Mononuclear cell (primary cell): ENCODE measurements around the gene GABBR2. TPM values are rescaled to one million over a fixed set of nuclear protein-coding genes. Genes with fewer than 3 reads are reported as not detected.

ENCODE experiments used
- H3K27me3 ChIP-seq: 2 replicates; pipeline ENCODE4 v1.6.0; 2011; ENCODE audit warnings: low read length, control low read depth; ENCODE audit not compliant: insufficient read depth
- H3K4me1 ChIP-seq: 2 replicates; pipeline ENCODE4 v1.5.1; 2011; ENCODE audit warnings: mild to moderate bottlenecking, low read length, control low read depth; ENCODE audit not compliant: insufficient read depth
- H3K4me3 ChIP-seq: 2 replicates; pipeline ENCODE4 v1.5.1; 2011; ENCODE audit warnings: mild to moderate bottlenecking, low read length, moderate library complexity
- H3K9me3 ChIP-seq: 2 replicates; pipeline ENCODE4 v1.5.1; 2011; ENCODE audit warnings: low read depth, mild to moderate bottlenecking, control low read depth, low read length
- total RNA-seq: library from RNA; depleted of rRNA; stranded (reverse); fragments of >200 nt; gene quantifications from one replicate; pipeline ENCODE4 v1.2.3, GENCODE V29; 2012

GABBR2 gene
- total RNA-seq, 1 donor: under 0.01 TPM

DNA sequence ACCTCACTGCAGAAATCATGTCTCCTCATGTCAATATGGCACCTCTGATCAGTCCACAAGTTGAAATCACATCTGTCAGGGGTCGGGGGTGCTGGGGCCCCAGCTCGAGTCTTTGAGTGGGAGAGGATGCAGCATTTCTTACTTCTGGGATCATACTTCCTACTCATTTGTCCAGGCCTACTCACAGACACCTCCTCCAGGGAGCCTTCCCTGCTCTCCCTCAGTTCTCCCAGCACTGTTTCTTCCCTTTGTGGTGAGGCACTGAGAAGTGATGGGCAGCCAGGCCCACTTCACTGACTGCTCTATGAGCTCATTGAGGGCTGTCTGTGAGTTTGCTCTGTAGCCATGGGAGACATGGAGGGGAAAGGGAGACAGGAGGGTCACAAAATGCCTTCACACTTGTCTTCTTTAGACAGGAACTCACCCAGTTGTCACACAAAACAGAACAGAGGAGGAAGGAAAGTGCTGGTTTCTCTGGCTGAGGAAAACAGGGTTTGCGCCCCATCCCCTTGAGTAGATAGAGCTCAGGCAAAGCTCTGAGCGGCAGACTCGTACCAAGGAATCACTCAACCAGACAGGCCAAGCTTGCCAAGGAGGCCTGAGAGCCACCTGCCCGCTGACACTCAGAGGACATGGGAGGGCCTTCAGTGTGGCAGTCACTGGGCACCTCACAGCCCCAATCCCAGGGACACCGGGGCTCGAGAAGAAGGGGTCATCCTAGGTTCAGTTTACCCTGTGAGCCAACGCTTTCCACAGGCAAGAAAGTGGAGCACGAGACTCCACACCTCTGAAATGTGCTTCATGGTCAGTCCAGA is 152.9 kb downstream of the GABBR2 start:
- Histone ChIP-seq H3K27me3 (no peaks in the 10 kb centered on the region), H3K9me3 (no peaks in the 10 kb centered on the region), H3K4me3 (no peak overlapping the region), H3K4me1 (no peaks in the 10 kb centered on the region)

DNA sequence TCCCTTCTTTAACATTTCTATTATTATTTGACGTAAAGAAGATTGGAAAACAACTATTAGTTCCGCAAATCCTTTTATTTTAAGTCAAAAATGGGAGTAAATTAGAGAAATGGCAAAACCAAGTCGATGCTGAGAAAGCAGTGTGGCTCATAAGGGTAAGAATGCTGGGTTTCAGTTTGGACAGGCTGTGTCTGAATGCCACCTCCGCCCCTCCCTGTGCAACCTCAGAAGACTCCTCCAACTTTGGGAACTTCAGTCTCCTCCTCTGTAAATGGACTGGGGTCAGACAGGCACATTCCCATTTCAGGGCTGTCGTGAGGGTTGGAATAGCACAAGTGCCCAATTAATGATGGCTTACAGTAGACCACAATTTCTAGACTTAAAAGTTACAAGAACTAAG is 154.0 kb downstream of the GABBR2 start:
- no peaks in the 10 kb centered on the region for H3K9me3 ChIP-seq
- H3K4me3 ChIP-seq: no peak overlapping the region
- no peaks in the 10 kb centered on the region for H3K4me1 ChIP-seq
- no peaks in the 10 kb centered on the region for H3K27me3 ChIP-seq

DNA sequence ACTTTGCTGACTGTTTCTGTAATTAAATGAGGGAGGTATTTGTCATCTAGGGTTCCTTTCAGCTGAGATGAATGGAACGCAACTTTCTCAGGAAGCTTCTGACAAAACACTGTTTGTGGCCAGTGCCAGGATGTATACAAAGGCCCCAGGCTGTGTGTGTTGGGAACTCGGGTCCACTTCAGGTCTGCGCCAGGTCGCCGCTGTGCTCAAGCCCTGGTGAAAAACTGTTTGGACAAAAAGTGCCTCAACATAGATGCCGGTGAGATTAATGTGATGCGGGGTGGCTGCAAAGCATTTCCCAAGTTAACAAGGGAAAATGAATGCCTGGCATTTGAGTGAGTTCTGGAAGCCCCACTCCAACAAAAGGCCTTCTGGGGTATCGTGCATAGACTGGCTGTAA is 156.4 kb downstream of the GABBR2 start:
- no peaks in the 10 kb centered on the region for H3K4me1 ChIP-seq
- H3K4me3 ChIP-seq: no peak overlapping the region
- H3K27me3 ChIP-seq: no peaks in the 10 kb centered on the region
- no peaks in the 10 kb centered on the region for H3K9me3 ChIP-seq

DNA sequence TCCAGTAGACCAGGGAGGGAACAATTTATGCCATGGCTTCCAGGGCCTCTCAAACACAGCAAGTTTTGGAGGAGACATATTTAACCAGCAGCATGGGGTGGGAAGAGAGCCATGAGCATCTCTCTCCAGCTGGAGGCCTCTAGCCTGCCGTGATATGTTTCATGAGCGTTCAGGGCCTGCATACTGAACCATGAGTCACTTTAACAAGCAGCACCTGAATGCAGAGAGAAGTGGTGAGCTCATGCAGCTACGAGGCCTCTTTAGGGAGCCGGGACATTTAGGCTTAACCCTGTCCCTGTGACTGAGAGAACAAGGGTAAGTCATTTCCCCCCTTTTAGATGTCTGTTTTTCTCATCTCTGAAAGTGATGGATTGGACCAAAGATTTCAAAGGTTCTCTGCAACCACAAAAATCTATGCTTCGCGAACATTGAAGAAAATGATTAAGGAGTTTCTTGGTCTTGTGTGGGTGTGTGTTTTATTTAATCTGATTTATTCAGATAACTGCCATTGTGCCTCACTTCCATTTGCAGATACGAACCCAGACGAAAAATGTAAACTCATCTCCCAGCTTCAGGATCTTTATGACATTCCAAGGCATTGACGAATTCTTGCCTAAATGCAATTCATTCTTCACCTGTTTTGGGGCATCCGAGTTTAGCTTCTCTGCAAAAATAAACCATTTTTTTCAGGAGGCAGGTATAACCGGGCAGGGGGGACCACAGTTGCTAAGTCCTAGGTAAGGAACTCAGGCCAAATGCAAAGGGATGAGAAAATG is 157.0 kb downstream of the GABBR2 start:
- Histone ChIP-seq H3K27me3 (no peaks in the 10 kb centered on the region), H3K4me1 (no peaks in the 10 kb centered on the region), H3K4me3 (no peak overlapping the region), H3K9me3 (no peaks in the 10 kb centered on the region)

DNA sequence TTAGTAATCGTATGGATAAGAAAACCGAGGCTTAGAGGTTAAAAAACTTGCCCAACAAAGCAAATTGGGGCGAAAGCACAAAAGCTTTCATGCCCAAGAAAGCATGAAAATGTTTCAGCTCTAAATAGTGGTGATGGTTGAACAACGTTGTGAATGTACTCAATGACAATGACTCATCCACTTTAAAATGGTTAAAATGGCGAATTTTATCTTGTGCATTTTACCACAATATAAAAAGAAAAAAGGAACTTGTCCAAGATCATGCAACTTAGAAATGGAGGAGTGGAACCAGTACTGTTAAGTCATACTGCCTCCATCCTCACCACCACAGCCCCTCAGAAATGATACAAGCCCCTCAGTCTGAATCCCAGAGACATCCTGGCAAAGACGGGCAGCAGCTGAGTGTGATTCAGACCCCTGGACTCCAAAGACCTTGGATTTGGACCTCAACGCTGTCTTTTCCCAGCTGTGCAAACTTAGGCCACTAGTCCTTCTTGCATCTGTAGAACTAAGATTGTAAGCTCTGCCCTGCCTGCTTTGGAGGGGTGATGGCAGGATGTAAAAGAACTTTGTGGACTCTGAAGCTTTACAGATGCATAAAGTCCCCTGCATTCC is 158.4 kb downstream of the GABBR2 start:
- no peaks in the 10 kb centered on the region for H3K27me3 ChIP-seq
- H3K4me3 ChIP-seq: no peak overlapping the region

DNA sequence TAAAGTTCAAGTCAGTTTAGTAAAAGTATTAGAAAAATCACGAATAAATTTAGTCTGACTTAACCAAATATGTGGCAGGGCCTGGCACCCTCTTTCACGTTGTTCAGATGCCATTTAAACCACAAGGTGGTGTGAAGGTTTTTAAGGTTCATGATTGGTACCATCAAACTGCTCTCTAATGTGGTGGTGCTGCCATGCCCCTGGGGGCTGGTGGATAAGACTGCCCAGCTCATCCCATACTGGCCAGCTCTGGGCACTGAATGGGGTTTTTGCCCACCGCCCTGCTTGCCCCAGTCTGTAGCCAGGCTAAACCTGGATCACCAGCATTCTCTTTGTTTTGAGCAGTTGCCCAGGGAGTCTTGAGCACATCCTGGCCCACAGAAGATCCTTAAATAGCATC is 159.3 kb downstream of the GABBR2 start:
- no peaks in the 10 kb centered on the region for H3K4me1 ChIP-seq

More for the DNA sequence above, 158.4 kb downstream of the GABBR2 start:
- H3K4me1 ChIP-seq: no peaks in the 10 kb centered on the region
- H3K9me3 ChIP-seq: no peaks in the 10 kb centered on the region

DNA sequence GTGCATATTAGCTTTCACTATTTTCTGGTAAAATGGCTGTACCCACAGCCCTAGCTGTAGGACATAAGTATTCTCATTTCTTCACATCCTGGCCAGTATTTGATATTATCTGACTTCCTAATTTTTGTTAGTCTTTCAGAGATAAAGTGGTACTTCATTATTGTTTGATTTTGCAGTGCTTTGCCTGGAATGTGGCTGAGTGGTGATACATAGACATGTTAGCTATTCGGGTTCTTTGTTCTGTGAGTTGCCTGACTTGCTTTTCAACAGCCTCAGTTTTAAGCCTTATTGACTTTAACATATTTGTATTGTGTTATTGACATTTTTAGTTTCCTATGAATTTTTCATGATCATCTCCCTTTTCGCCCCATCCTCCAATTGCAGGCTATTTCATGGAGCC is 161.1 kb downstream of the GABBR2 start:
- no peaks in the 10 kb centered on the region for H3K4me1 ChIP-seq
- no peak overlapping the region for H3K4me3 ChIP-seq
- H3K9me3 ChIP-seq: no peaks in the 10 kb centered on the region
- H3K27me3 ChIP-seq: no peaks in the 10 kb centered on the region

More for the DNA sequence above, 159.3 kb downstream of the GABBR2 start:
- Histone ChIP-seq H3K4me3 (no peak overlapping the region), H3K9me3 (no peaks in the 10 kb centered on the region), H3K27me3 (no peaks in the 10 kb centered on the region)

DNA sequence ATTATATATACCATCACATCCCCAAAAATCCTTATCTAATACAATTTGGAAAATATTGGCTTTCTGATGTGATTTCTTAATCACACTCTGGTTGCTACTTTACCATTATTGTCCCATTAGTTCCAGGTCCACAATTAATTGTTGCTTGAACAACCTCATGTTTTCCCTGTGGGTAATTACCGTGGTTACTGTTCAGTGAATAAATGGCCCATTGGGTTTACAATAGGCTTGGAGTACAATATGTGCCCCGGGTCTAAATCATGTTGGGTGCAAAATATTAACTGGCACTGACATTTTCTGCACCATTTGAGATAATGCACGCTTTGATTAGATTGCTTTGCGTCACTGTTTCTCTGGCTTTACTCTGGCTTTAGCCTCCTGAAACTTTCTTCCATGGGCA is 163.7 kb downstream of the GABBR2 start:
- no peak overlapping the region for H3K4me3 ChIP-seq
- no peaks in the 10 kb centered on the region for H3K27me3 ChIP-seq
- H3K4me1 ChIP-seq: no peaks in the 10 kb centered on the region
- no peaks in the 10 kb centered on the region for H3K9me3 ChIP-seq

DNA sequence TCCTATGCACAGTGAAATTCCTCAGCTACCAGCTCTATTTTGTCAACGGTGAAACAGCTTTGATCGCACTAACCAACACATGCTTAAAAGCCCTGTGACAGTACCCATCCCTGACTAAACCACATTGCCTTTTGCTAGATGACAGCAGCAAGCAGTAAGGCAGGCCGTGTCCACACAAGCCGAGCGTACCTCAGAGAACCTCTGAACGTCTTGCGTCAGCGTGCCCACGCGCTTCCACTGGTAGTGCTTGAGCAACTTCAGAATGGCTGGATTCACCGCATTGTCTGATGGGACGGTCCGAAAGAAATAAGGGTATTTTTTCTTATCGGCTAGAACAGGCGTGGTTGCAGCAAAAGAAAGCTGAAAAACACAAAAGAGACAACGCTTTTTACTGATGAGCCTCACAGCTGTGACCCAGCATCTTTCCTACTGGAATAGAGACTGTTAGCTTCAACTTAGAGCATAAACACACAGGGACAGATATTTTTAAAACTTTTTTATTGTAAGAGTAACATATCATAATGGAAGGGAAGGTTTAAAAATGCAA is 167.0 kb downstream of the GABBR2 start:
- no peaks in the 10 kb centered on the region for H3K9me3 ChIP-seq
- no peak overlapping the region for H3K4me3 ChIP-seq
- no peaks in the 10 kb centered on the region for H3K4me1 ChIP-seq
- no peaks in the 10 kb centered on the region for H3K27me3 ChIP-seq

DNA sequence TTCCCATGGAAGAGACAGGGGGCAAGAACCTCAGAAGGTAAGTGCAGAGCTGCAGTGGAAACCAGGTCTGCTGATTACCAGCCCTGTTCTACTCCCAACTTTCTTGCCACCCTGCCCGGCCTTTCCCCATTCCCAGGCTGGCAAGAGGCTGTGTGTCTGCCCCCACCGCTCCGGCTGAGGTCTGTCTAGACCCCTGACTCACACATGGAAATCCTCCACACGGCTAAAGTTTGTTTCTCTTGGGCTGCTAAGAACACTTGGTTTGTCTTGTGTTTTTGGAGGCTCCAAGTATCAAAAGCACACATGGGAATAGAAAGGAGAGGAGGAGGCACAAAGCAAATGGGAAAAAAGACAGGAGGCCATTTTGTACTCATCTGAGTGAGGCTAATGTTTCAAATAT is 168.3 kb downstream of the GABBR2 start:
- no peaks in the 10 kb centered on the region for H3K9me3 ChIP-seq
- no peak overlapping the region for H3K4me3 ChIP-seq
- no peaks in the 10 kb centered on the region for H3K27me3 ChIP-seq
- H3K4me1 ChIP-seq: no peaks in the 10 kb centered on the region

DNA sequence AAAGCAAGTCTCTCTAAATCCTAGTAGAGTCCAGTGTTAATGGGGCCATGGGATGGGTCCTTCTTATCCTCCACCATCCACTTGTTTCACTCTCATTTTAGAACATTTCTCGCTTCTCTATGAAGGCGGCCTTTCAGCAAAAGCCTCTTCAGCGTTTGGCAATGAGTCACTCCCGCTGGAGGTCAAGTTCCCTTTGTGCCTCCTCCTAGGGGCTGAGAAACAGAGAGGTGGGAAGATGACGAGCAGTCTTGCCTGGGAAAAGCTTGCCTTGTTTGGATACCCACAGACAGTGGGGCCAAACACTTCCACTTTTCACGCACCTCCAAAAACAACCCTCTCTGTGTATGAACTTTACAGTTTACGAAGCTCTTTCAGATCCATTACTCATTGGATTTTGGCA is 168.8 kb downstream of the GABBR2 start:
- H3K27me3 ChIP-seq: no peaks in the 10 kb centered on the region
- no peak overlapping the region for H3K4me3 ChIP-seq
- no peaks in the 10 kb centered on the region for H3K4me1 ChIP-seq
- H3K9me3 ChIP-seq: no peaks in the 10 kb centered on the region

DNA sequence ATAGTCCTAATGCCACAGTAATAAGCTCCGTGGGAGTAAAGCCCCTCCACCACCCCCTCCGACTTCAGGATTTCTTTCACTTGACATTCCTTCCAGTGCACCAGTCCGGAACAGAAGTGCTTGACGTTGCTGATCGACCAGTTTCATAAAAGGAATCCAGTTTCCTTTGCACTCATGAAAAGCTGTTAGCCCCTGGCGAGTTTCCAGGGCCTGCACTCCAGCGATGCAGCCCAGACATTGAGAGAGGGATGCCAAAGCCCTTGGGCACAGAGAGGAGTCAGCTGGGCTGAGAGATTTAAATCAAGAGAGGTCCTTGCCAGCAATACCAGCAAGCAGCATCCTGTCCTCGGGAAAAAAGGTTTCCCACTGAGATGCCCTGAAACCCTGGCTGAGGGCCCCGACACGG is 170.1 kb downstream of the GABBR2 start:
- no peak overlapping the region for H3K4me3 ChIP-seq
- H3K4me1 ChIP-seq: no peaks in the 10 kb centered on the region
- H3K9me3 ChIP-seq: no peaks in the 10 kb centered on the region
- H3K27me3 ChIP-seq: no peaks in the 10 kb centered on the region

DNA sequence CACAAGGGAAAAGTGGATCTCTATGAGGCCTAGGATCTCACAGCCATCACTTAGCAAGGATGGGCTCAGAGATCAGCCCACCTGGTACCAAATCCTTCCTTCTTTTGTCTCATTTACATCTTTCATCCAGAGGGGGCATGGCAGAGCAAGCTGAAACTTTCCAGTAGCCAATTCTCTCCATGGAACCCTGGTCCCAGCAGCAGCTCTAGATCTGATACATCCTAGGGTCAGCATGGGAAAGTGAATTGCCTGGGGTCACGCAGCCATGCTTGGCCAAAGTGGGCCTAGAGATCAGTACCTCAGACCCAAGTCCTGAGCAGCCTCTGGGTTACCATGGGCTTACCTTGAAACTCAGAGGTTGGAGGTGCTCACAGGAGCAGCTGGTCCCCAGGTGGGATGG is 170.5 kb downstream of the GABBR2 start:
- no peak overlapping the region for H3K4me3 ChIP-seq

DNA sequence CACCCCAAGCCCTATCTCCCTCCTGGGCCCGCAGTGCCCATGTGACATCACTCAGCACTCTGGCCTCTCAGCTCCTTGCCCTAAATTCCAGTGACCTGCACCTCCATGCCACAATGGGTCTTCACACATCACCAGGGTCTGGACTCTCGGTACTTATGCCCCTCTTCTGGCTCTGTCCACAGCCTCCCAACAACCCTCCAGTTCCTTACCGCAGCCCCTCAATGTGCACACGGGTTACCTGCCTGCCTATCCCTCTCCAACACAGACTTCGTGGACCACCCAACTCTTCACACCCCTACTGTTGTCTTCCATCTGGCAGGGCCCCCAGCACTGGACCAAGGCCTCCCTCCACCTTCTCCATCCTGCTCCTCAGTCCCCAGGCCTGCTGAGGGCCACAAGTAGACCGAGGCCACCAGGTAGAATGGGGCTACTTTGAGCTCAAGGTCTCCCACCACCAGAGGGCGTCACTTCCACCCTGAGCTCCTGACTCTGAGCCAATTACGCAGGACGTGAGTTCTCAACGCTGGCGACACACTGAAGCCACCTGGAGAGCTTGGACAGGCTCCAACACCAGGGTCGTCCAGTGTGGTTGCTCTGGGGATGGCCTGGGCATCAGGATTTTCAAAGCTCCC is 172.1 kb downstream of the GABBR2 start:
- no peaks in the 10 kb centered on the region for H3K4me1 ChIP-seq
- H3K9me3 ChIP-seq: no peaks in the 10 kb centered on the region
- no peak overlapping the region for H3K4me3 ChIP-seq
- no peaks in the 10 kb centered on the region for H3K27me3 ChIP-seq

More for the DNA sequence above, 170.5 kb downstream of the GABBR2 start:
- no peaks in the 10 kb centered on the region for H3K4me1 ChIP-seq
- no peaks in the 10 kb centered on the region for H3K9me3 ChIP-seq
- no peaks in the 10 kb centered on the region for H3K27me3 ChIP-seq

DNA sequence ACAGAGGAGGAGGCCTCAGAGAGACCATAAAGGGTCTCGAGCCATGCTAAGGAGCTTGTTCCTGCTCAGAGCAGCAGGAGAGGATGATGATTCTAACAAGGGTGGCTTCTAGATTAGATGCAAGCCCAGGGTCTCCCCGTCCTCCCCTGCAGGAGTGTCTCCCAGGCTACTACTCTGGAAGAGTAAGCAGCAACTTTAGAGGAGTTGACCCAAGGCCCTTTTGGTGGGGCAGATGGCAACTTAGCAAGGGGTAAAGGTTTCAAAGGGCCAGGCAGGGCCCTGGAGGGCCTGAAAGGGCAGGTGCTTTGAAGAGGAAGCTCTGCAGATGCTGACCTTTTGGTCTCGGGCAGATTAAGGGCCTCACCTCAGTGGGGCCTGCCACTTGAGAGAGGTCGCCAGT is 174.9 kb downstream of the GABBR2 start:
- Histone ChIP-seq H3K27me3 (no peaks in the 10 kb centered on the region), H3K4me3 (no peak overlapping the region), H3K9me3 (no peaks in the 10 kb centered on the region), H3K4me1 (no peaks in the 10 kb centered on the region)
